ENCODE measurements around the gene NLN.

Gene NLN

DNA sequence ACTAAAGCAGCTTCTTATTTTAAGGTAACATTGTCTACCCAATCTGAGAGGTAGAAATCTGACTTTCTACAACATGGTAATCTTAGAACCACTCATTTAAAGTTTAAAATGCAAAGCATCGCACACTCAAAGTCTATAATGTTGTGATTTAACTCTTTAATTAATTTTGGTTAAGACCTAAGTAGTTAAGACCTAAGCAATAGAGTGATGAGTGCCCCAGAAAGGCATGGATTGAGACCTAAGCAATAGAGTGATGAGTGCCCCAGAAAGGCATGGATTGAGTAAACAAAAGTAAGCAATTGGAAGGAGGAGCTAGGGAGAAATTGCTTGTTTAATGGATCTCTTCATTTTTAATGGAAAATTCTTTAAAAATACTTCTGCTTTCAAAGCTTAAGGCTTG lies 86.8 kb downstream of the NLN start:
- no peak for DNase-seq (ENCODE audit: low read depth)

DNA sequence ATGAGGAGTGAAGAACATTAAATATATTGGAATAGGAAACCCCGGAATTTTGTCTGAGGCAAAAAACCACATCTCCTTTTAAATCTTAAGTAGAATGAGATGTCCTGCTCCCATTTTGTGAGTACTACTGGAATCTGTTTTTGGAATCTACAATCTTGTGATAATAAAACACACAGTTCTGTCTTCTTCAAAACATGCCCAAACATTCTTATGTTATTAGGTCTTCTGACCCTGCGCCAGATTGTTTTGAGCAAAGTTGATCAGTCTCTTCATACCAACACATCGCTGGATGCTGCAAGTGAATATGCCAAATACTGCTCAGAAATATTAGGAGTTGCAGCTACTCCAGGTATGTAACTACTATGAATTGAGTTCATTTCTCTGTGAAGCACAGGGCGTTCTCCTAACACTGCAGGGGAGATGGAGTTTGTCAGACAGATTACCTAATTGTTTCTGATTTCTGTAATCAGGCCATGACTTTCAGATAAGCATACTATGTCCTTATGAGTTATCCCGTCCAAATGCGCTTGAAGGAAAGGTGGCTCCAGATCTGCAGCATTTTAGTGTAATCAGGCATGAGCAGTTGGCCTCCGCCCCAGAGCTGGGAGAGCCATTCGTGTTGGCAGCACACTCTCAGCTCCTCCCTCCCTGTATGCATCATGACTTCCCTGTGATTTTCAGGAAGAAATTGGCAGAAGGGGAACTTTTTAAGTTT lies 88.0 kb downstream of the NLN start:
- DNase-seq (ENCODE audit: low read depth) = no peak

DNA sequence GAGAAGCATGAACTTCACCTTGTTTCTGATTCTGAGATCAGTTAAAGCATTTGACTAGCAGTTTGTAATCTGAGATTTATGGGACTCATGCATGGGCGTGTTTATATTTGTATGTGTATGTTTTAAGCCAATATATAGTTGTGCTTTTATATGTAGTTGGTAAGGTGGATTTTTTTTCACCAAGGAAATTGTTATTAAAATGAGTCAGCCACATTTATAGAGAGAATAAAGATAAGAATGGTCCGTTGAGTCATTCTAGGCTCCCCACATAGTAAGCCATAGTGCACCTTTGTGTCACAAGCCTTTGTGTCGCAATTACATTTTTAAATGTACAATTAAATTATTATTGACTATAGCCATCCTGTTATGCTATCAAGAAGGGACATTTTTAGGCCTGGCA lies 89.0 kb downstream of the NLN start:
- DNase-seq (ENCODE audit: low read depth) = no peak

DNA sequence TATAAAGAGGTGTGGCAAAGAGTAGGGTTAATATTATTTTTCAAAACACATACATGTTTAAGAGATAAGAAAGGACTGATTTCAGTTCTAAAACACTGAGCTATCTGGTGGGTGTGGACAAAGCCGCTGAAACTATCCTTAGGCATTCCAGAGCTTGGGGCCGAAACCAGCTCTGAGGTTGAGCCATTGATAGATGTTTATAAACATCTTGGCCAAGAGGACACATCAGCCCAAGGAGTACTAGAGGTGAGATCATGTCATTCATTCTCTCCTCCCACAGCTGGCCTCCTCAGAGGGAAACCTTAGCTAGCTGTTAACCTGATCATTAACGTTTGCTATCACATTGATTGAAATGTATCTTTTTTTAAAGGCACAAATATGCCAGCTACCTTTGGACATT lies 89.9 kb downstream of the NLN start:
- DNase-seq (ENCODE audit: low read depth) = no peak

DNA sequence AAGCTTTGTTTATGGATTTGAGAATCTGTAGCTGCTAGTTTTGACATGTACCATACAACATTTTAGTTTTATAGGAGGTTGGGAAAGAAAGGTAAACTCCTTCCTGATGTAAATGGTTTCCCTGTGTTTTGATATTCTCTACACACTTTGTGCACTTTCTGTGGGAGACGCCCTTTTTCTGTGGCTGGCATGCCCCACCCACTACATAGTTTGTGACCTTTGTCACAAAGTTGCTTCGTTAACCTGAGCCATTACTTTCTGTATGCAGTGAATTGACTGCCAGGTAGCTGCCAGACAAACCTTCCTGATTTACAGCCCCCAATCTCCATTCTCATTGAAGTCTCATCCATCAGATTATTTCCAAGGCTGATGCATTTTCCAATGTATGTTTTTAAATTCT lies 90.6 kb downstream of the NLN start:
- no peak for DNase-seq (ENCODE audit: low read depth)

DNA sequence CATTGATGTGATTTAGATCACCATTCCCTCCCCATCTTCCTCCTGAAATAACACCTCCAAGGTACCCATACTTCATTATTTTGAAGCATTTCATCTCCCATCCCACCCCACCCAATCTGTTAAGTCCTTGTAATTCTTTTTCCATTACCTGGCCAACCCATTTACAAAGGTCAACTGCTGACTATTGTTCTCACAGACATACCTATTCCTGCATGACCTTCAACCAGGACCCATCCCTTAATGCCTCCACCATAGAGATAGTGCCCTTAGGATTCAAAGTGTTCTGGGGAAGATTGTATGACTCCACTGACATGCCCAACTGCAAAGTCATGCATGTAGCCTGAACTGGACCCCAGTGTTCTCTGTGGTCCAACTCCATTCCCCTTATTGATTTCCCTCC lies 91.2 kb downstream of the NLN start:
- DNase-seq (ENCODE audit: low read depth) = no peak

DNA sequence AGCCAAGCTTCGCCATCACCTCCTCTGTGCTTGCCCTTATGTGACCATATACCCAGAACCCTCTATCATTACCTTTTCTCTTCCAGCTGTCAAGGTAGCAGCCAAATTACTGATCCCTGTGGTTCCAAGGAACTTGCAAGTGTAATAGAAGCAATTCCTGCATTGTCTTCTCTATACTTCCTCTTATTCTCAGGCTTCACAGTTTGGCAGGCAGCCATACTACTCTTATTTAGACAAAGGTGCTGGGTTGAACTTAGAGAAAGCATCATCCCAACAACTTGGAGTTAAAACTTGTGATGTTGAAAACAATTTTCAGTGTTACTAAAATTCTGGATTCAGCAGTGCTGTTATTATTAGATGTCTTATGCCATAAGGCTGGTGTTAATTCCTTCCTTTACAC lies 93.2 kb downstream of the NLN start:
- no peak for DNase-seq (ENCODE audit: low read depth)

DNA sequence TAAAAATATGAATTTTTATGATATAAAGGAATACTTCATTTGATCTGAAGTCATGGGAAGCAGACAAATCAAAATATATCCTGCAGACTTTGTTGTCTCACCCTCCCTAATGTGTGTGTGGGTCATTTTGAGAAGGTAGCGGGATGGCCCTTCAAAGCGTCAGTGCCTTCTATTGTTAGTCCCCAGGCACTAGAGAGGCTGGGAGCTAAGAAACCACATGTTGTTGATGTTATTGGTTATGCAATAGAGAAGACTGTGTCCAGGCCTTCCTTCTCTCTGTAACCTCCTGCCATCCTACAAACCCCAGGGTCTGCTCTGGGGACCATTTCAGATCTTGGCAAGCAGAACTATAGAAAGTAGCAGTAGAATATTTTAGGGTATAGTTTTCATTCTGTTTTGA lies 94.7 kb downstream of the NLN start:
- DNase-seq (ENCODE audit: low read depth) = no peak

DNA sequence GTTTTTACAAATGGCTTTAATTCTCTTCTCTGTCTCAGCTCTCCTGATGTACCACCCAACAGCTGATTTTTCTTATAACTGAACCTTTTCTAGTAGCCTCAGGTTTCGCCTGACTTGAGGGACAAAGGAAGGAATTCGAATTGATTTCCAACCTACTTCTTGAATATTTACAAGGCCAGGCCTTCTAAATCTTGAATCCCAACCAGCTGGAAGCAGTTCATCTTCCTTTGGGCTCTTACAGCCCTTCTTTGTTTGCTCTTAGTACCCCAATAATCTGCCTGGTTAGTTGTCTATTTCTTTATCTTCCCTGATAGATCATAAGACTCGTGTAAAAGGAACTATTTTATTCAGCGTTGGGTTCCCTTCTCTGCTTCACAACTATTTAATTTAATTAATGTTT lies 95.9 kb downstream of the NLN start:
- no peak for DNase-seq (ENCODE audit: low read depth)

DNA sequence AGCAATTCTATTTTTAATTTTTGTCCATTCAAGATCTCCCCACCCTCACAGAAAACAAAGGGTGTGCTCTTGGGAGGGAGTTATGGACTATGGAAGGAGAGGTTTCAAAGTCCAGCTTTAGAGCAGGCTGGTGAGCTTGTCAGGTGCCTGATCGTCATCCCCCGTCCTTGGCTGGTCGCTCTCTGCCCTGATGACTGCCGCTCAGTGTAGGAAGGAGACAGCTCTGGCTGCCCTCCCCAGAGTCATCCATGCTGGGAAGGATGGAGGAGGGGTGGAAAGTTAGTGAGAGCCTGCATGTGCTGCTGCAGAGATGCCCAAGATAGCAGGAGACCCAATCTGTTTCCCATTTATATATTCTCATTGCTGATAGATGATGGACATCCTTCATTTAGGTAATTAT lies 96.6 kb downstream of the NLN start:
- no peak for DNase-seq (ENCODE audit: low read depth)

DNA sequence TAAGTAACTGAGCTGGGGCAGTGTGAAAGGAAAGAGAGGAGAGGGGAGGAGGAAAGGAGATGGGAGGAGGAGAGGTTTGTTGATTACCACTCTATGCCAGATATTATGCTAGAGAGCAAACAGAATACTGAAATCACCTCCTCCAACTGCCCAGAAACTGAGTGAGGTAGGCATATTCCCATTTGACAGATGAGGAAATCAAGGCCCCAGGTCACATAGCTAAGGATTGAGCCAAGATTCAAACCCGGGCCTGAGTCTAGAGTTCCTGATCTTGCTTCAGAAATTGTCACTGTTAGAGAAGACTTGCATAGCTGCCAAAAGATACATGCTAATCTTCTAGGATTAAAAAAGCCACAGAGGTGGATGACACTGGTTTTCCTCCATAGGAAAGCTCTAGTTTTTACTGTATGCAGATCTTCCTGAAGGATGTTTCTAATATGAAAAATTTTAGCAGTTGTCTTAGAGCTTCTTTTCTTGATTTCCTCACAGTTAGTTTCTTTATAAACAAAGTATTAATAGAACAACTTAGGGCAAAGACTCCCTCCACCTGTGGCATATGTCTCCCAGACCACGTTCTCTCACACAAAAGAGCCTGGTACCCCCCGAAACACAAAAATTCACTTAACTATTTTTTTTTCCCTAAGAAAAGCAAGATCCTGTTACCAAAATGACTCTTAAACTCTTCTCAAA lies 97.4 kb downstream of the NLN start:
- no peak for DNase-seq (ENCODE audit: low read depth)

DNA sequence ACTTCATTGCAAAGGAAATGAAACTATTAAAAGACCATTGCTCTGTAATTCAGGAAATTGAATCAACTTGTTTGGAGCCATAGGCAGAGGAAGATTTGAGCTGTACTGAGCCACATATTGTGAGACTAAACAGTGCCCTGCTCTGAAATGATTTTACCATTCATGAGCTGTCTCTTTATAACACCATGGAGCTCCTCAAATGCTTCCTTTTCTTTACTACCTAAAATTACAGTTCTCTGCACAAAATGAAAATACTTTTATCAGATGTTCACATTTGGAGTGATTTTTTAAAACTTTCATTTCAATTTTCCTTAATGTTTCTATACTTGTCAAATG lies 97.9 kb downstream of the NLN start:
- DNase-seq (ENCODE audit: low read depth) = no peak

DNA sequence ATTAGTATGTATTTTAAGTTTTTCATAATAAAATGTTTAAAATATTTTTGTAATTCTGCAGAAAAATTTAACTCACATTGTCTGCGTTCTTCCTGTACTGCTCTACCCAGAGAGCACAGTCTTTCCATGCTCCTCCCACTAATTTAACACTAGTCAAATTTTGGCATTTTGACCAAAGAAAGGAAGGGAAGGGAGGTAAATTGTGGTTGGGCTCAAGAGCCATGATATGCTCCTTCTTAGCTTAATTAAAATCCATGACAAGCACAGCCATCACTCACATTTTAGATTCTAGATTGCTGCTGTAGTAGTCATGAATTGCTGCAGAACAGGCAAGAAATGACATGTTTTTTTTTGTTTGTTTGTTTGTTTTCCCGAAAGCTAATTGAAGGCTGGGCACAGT lies 98.4 kb downstream of the NLN start:
- no peak for DNase-seq (ENCODE audit: low read depth)

DNA sequence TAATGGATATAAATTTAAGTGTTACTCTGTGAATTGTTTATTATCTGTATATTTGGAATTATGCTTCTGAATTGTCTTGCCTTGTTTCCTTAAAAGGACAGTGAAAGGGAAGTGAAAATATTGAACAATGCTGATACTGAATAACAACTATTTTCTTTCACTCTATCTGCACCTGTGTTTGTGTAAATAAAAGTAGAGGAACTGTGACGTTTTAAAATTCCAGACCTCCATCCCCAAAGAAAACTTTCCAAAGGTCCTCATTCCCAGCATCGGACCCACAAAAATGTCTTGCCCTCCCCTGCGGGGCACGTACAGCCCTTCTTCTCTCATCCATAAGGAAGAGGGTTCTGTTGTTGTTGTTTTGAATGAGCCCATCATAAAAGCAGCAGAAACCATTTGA lies 100.0 kb downstream of the NLN start:
- no peak for DNase-seq (ENCODE audit: low read depth)

DNA sequence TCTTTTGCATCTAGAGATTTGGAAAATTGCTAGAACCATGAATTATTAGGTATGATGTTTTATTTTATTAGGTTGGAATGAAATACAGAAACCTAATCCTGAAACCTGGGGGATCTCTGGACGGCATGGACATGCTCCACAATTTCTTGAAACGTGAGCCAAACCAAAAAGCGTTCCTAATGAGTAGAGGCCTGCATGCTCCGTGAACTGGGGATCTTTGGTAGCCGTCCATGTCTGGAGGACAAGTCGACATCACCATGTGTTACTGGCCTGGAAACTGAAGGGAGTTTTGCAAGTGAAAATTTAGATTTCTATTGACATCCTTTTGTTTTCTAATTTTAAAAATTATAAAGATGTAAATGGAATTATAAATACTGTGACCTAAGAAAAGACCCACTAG lies 100.7 kb downstream of the NLN start:
- DNase-seq (ENCODE audit: low read depth) = no peak

DNA sequence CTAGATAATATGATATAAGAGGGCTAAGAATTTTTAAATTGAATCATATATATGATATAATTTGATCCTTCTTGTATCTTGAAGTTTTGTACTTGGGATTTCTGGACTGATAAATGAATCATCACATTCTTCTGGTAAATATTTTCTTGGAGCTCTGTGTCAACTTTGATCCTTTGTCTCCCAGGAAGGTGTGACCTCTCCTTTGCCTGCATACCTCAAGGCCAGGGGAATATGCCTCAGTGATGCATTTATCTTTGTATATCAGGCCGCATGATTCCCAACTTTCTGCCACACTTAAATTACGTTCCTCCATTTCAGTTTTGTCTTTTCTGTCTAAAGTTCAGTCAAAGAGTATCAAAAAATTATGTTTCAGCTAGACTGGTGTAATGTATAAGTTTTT lies 101.2 kb downstream of the NLN start:
- DNase-seq (ENCODE audit: low read depth) = no peak

DNA sequence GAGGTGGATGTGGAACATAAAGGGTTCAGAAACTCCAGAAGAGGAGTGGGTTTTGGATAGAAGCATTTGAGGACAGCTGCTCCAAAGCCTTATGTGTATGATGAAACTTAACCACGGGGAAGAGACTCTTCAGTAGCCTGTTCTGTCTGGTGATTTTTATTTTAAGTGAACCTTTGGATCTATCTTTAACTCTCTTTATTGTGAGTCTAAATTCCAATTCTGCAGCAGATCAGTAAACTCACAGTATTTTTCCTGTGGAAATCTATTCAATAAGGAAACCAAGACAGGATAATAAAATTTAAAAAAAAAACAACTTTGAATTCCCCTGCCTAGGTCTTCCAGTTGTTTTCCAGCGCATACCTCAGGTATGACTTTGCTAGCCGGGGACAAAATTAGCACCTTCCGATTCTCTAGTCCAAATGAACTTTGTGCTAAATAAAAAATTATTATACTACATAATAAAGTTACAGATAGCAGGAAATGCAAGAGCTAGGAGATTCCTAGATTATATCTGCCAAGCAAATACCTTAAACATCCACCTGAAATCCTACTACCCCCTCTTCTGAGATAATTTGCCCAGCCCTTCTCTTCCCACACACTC lies 101.9 kb downstream of the NLN start:
- no peak for DNase-seq (ENCODE audit: low read depth)

DNA sequence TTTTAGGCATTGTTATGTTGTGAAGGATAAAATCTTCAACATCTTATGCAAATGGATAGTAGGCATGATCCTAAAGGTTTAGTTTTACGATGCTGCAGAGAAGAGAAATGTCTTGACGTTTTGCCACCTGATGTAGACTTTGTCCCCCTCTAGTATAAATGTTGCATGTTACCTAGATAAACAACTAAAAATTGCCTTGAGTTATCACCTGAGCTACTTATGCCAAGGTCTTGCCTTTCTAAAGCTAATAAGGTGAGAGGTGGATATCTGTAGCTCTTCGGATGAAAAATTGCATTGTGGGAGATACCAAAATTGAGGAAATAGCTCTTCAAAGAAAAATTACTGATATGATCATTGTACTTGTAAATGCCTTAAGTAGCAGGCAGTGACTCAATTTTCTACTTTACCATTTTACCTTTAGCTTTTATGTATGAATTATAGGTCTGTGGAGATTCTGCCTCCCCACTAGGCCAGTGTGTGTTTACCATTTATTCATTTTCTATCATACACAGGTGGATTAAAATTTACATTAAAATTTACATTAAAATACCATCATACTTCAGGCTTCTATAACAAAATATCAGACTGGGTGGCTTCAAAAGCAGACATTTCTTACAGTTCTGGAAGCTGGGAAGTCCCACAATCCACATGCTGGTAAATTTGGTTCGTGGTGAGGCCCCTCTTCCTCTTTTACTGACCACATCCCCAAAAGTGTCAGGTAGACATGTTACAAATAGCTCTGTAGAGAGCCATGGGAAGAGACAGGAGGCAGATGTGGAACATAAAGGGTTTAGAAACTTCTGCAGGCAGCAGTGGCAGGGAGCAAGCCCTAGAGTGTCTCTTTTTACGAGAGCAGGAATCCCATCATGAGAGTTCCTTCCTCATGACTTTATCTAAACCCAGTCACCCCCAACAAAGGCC lies 103.7 kb downstream of the NLN start:
- DNase-seq (ENCODE audit: low read depth) = no peak

DNA sequence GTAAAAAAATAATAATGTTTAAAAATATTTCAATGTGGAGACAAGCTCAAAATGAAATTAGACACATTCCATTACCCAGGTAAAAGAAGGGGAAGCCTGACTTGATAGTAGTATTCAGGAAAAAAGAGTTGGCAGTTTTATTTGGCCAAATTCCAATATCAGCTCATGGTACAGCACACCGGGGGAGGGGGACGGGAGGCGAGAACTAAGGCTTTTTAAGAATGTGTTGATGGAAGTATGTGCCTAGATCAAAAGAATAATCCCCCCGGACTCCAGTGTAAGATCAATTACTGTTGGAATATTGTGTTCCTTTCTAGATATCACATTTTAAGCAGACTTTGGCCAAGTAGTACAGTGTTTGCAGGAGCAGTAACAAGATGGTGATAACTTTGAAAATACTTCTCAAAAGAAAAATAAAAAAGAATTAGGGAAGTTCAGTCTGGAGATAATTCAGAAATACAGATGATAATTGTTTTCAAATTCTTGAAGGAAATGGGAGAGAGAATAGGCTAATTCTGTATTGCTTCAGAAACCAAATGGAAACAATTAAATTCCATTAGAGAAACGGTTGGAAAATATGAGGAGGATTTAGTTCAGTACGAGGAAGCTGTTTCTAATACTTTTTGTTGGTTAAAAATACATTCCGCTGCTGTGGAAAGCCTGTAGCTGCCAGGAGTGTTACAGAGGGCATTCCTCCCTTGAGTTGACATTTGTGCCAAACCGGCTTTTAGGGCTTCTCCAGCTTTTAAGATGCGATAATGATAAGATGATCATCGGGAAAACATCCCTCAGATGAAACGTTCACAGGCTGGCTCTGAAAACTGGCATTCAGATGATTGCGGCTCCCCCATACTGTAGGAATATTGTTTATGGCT lies 106.3 kb downstream of the NLN start:
- no peak for DNase-seq (ENCODE audit: low read depth)

DNA sequence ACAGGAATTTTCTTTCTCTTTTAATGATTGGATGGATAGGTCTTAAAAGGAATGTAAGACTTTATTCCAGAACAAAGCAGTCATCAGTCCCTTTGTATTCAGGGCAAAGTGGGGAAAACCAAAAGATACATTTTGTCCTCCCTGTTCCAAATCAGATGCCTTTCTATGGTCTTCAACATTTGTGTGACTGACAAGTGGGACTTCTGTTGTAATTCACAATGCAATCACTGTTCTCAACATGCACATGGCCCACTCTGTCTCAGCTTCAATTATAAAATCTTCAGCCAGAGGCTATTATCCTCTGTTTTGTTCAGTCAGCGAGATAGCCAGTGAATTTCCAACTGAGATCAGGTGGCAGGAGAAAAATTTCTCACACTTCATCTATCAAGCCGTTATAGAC lies 108.9 kb downstream of the NLN start:
- DNase-seq (ENCODE audit: low read depth) = no peak

DNA sequence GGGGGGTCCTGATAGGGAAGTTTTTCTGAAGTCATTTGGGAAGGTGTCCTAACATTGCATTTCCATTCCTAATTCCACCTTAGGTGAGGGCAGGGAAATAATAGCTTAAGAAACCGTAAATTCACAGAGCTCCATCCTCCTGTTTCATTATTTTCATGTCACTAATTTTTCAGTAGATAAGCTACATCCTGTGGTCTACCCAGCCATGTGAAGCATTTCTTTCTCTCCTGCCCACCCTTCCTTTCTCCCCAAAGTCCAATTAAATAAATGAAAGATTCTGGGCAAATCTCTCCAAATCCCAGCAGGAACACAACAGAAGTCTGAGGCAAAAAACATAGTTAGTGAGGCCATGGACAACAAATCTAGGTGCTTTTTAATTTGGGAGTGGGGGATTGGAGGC lies 109.3 kb downstream of the NLN start:
- DNase-seq (ENCODE audit: low read depth) = no peak

DNA sequence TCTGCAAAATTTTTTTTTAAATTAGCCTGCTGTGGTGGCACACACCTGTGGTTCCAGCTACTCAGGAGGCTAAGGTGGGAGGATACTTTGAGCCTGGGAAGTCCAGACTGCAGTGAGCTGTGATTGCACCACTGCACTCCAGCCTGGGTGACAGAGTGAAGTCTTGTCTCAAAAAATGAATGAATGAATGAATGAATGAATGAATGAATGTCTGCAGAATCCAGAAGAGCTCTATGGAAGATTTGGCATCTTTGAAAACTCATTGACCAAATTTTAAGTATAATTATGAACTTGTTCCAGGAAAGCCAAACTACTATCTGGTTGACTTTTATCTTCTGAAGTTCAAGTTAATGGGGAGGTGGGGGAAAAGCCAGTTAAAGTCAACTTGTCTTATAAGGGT lies 110.1 kb downstream of the NLN start:
- DNase-seq (ENCODE audit: low read depth) = no peak
